Measurements from ENCODE around the gene RNF8. TPM values are rescaled to one million over a fixed set of nuclear protein-coding genes. Genes with fewer than 3 reads are reported as not detected.

The RNF8 gene
- total RNA-seq, 1 donor from 2014 or later, result 22.4 TPM

- Mint-ChIP-seq H3K27me3 (ENCODE audit: low read depth, unreplicated experiment) (no peaks in the 10 kb centered on the region), H3K9me3 (ENCODE audit: unreplicated experiment) (no peaks in the 10 kb centered on the region), H3K27ac (ENCODE audit: unreplicated experiment) (no peak overlapping the region), H3K36me3 (ENCODE audit: low read depth, unreplicated experiment) (peaks cover 10% of the 10 kb centered on the region), H3K4me3 (ENCODE audit: unreplicated experiment) (peak overlapping the region; percentile 34), H3K4me1 (ENCODE audit: low read depth, unreplicated experiment) (peaks cover 4% of the 10 kb centered on the region)
- Histone ChIP-seq H3K9me3 (ENCODE audit: insufficient read depth, low read depth, low read length) (no peaks in the 10 kb centered on the region), H3K79me2 (ENCODE audit: insufficient read depth, low read length) (peaks cover 40% of the 10 kb centered on the region), H3K4me1 (ENCODE audit: insufficient read depth, low read length) (peaks cover 8% of the 10 kb centered on the region), H4K20me1 (ENCODE audit: insufficient read depth, low read length) (peaks cover 18% of the 10 kb centered on the region), H3K27me3 (ENCODE audit: insufficient read depth, low read length) (no peaks in the 10 kb centered on the region), H3K27ac (ENCODE audit: low read depth, low read length) (no peak overlapping the region), H3K36me3 (ENCODE audit: insufficient read depth, low read length) (peaks cover 7% of the 10 kb centered on the region), H3K9ac (ENCODE audit: low read length) (no peak overlapping the region), H3K4me2 (ENCODE audit: low read length) (no peak overlapping the region), H3K4me3 (ENCODE audit: insufficient read depth, low read depth, low read length) (no peak overlapping the region), H2AFZ (ENCODE audit: low read depth, low read length) (no peak overlapping the region)
- FAIRE-seq (no peak), DNase-seq (ENCODE audit: low read depth) (no peak)
- TF ChIP-seq EZH2 (IDR thresholded peaks at IDR 0.05; ENCODE audit: insufficient read depth, low read length) (no peak), CTCF (IDR thresholded peaks at IDR 0.05; ENCODE audit: insufficient read depth, low read depth, low read length) (no peak)
These were observed 81.6 kb downstream of the RNF8 start for GRCh38 chr6:37435373-37435772.

- peaks cover 40% of the 10 kb centered on the region for H3K79me2 ChIP-seq (ENCODE audit: insufficient read depth, low read length)
- H3K9ac ChIP-seq (ENCODE audit: low read length), result no peak overlapping the region
- no peak overlapping the region for H3K4me3 Mint-ChIP-seq (ENCODE audit: unreplicated experiment)
- no peaks in the 10 kb centered on the region for H3K9me3 Mint-ChIP-seq (ENCODE audit: unreplicated experiment)
- TF ChIP-seq CTCF (IDR thresholded peaks at IDR 0.05; ENCODE audit: insufficient read depth, low read depth, low read length) (no peak), EZH2 (IDR thresholded peaks at IDR 0.05; ENCODE audit: insufficient read depth, low read length) (no peak)
- peaks cover 22% of the 10 kb centered on the region for H4K20me1 ChIP-seq (ENCODE audit: insufficient read depth, low read length)
- no peak overlapping the region for H2AFZ ChIP-seq (ENCODE audit: low read depth, low read length)
- H3K4me2 ChIP-seq (ENCODE audit: low read length), result no peak overlapping the region
- H3K27me3 ChIP-seq (ENCODE audit: insufficient read depth, low read length), result no peaks in the 10 kb centered on the region
- H3K27me3 Mint-ChIP-seq (ENCODE audit: low read depth, unreplicated experiment), result no peaks in the 10 kb centered on the region
- H3K36me3 ChIP-seq (ENCODE audit: insufficient read depth, low read length), result peaks cover 7% of the 10 kb centered on the region
- H3K9me3 ChIP-seq (ENCODE audit: insufficient read depth, low read depth, low read length), result no peaks in the 10 kb centered on the region
- H3K4me1 Mint-ChIP-seq (ENCODE audit: low read depth, unreplicated experiment), result peaks cover 4% of the 10 kb centered on the region
- H3K36me3 Mint-ChIP-seq (ENCODE audit: low read depth, unreplicated experiment), result peaks cover 10% of the 10 kb centered on the region
- DNase-seq (ENCODE audit: low read depth), result no peak
- H3K4me1 ChIP-seq (ENCODE audit: insufficient read depth, low read length), result peaks cover 8% of the 10 kb centered on the region
- H3K27ac ChIP-seq (ENCODE audit: low read depth, low read length), result no peak overlapping the region
- no peak overlapping the region for H3K4me3 ChIP-seq (ENCODE audit: insufficient read depth, low read depth, low read length)
- FAIRE-seq, result no peak
- no peak overlapping the region for H3K27ac Mint-ChIP-seq (ENCODE audit: unreplicated experiment)
These were observed 82.0 kb downstream of the RNF8 start for GRCh38 chr6:37435816-37436215.

- Histone ChIP-seq H3K36me3 (ENCODE audit: insufficient read depth, low read length) (peaks cover 9% of the 10 kb centered on the region), H3K9me3 (ENCODE audit: insufficient read depth, low read depth, low read length) (no peaks in the 10 kb centered on the region), H3K4me1 (ENCODE audit: insufficient read depth, low read length) (peaks cover 5% of the 10 kb centered on the region), H3K79me2 (ENCODE audit: insufficient read depth, low read length) (peaks cover 38% of the 10 kb centered on the region), H2AFZ (ENCODE audit: low read depth, low read length) (no peak overlapping the region), H3K27ac (ENCODE audit: low read depth, low read length) (no peak overlapping the region), H3K4me3 (ENCODE audit: insufficient read depth, low read depth, low read length) (no peak overlapping the region), H3K9ac (ENCODE audit: low read length) (no peak overlapping the region), H3K27me3 (ENCODE audit: insufficient read depth, low read length) (no peaks in the 10 kb centered on the region), H3K4me2 (ENCODE audit: low read length) (no peak overlapping the region), H4K20me1 (ENCODE audit: insufficient read depth, low read length) (peaks cover 26% of the 10 kb centered on the region)
- H3K27me3 Mint-ChIP-seq (ENCODE audit: low read depth, unreplicated experiment), result no peaks in the 10 kb centered on the region
- H3K4me3 Mint-ChIP-seq (ENCODE audit: unreplicated experiment), result no peak overlapping the region
- no peak for FAIRE-seq
- peaks cover 12% of the 10 kb centered on the region for H3K36me3 Mint-ChIP-seq (ENCODE audit: low read depth, unreplicated experiment)
- no peaks in the 10 kb centered on the region for H3K4me1 Mint-ChIP-seq (ENCODE audit: low read depth, unreplicated experiment)
- no peak for DNase-seq (ENCODE audit: low read depth)
- H3K27ac Mint-ChIP-seq (ENCODE audit: unreplicated experiment), result no peak overlapping the region
- H3K9me3 Mint-ChIP-seq (ENCODE audit: unreplicated experiment), result no peaks in the 10 kb centered on the region
- no peak for TF ChIP-seq EZH2 (IDR thresholded peaks at IDR 0.05; ENCODE audit: insufficient read depth, low read length)
- TF ChIP-seq CTCF (IDR thresholded peaks at IDR 0.05; ENCODE audit: insufficient read depth, low read depth, low read length), result no peak
These were observed 85.1 kb downstream of the RNF8 start for GRCh38 chr6:37438930-37439329.
